ENCODE results near the gene SLC9A9. TPM values are rescaled to one million over a fixed set of nuclear protein-coding genes. Genes with fewer than 3 reads are reported as not detected.

The SLC9A9 gene
- polyA plus RNA-seq, 1 donor (not counting 4 experiments of a cell fraction or from before 2014, with no cell fraction given) = 5.2 TPM

DNA sequence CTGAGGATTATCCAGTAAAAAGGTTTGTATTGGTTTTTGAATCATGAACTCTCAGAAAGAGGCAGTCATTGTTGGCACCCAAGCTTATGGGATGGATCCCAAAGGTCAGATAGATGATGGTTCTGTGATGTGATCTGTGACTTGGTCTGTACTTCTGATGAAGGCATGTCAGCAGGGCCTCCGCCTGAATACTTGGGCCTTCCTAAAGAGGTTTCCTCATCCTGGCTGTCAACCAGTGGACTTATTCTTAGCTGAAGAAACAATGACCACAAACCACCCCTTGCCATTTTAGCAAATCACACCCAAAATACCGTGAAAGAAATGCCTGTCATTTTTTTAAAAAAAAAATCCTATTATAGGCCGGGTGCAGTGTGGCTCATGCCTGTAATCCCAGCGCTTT lies 48.2 kb upstream of the SLC9A9 start:
- peaks cover 13% of the 10 kb centered on the region for H3K4me1 ChIP-seq (ENCODE audit: control insufficient read depth, extremely low read depth, insufficient read depth, low read length)
- H3K27me3 ChIP-seq (ENCODE audit: control insufficient read depth, extremely low read depth, insufficient read depth, low read length) = no peaks in the 10 kb centered on the region
- H3K9ac ChIP-seq (ENCODE audit: control insufficient read depth, extremely low read depth, insufficient read depth, low read length) = no peak overlapping the region
- no peak overlapping the region for H3K27ac ChIP-seq (ENCODE audit: control insufficient read depth, insufficient read depth, low read length)
- no peak overlapping the region for H3K4me2 ChIP-seq (ENCODE audit: control insufficient read depth, extremely low read depth, insufficient read depth, low read depth, low read length)
- dilution Hi-C loops (cut with MboI; ENCODE audit: extremely low pct_ligation_motif_present, low sequenced_read_pairs) = no loop called here
- no peak for DNase-seq (ENCODE audit: low read depth, low spot score)
- H3K9me1 ChIP-seq (ENCODE audit: control insufficient read depth, extremely low read depth, insufficient read depth, low read length) = no peaks in the 10 kb centered on the region
- H3K36me3 ChIP-seq (ENCODE audit: control insufficient read depth in 2 of 2, extremely low read depth in 1 of 2, insufficient read depth in 2 of 2, low read length in 2 of 2) = no peaks in the 10 kb centered on the region
- FAIRE-seq = no peak
- no peaks in the 10 kb centered on the region for H4K20me1 ChIP-seq (ENCODE audit: control insufficient read depth, extremely low read depth, insufficient read depth, low read length)
- H3K79me2 ChIP-seq (ENCODE audit: control insufficient read depth, insufficient read depth, low read length) = no peaks in the 10 kb centered on the region
- no peak overlapping the region for H2AFZ ChIP-seq (ENCODE audit: control insufficient read depth, low read length)
- H3K4me3 ChIP-seq (ENCODE audit: control insufficient read depth in 2 of 3, extremely low read depth in 1 of 3, insufficient read depth in 2 of 3, low read depth in 1 of 3, low read length in 3 of 3) = no peak overlapping the region
- TF ChIP-seq EZH2 (IDR thresholded peaks at IDR 0.05; ENCODE audit: low read length) = no peak
- TF ChIP-seq, protein P1, sequence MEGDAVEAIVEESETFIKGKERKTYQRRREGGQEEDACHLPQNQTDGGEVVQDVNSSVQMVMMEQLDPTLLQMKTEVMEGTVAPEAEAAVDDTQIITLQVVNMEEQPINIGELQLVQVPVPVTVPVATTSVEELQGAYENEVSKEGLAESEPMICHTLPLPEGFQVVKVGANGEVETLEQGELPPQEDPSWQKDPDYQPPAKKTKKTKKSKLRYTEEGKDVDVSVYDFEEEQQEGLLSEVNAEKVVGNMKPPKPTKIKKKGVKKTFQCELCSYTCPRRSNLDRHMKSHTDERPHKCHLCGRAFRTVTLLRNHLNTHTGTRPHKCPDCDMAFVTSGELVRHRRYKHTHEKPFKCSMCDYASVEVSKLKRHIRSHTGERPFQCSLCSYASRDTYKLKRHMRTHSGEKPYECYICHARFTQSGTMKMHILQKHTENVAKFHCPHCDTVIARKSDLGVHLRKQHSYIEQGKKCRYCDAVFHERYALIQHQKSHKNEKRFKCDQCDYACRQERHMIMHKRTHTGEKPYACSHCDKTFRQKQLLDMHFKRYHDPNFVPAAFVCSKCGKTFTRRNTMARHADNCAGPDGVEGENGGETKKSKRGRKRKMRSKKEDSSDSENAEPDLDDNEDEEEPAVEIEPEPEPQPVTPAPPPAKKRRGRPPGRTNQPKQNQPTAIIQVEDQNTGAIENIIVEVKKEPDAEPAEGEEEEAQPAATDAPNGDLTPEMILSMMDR (optimal IDR thresholded peaks at IDR 0.05 in 1 of 3, IDR thresholded peaks at IDR 0.05 in 1 of 3, conservative IDR thresholded peaks at IDR 0.05 in 1 of 3; ENCODE audit: extremely low read depth in 1 of 3, insufficient read depth in 2 of 3, low read length in 3 of 3) = no peak
- no peaks in the 10 kb centered on the region for H3K9me3 ChIP-seq (ENCODE audit: control insufficient read depth, low read depth, low read length)

DNA sequence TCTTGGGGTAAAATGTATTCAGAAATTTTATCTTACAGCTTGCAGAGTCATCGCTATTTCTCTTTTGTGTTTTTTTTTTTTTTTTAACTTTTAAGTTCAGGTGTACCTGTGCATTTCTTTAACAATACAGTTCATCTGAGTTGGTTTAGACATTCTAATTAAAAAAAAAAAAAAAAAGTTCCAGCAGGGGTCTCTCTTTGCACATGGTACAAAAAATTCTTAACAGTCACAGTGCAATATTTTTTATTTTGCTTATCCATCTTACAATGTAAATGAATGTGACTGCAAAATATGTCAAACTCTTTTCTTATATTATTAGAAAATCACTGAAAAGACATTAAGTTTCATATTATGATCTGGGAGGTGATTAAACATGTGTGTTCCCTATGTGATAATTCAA lies 47.5 kb upstream of the SLC9A9 start:
- dilution Hi-C loops (cut with MboI; ENCODE audit: extremely low pct_ligation_motif_present, low sequenced_read_pairs) = no loop called here
- TF ChIP-seq, protein P1 (optimal IDR thresholded peaks at IDR 0.05 in 1 of 3, IDR thresholded peaks at IDR 0.05 in 1 of 3, conservative IDR thresholded peaks at IDR 0.05 in 1 of 3; ENCODE audit: extremely low read depth in 1 of 3, insufficient read depth in 2 of 3, low read length in 3 of 3) = no peak
- TF ChIP-seq EZH2 (IDR thresholded peaks at IDR 0.05; ENCODE audit: low read length) = no peak
- no peaks in the 10 kb centered on the region for H3K9me1 ChIP-seq (ENCODE audit: control insufficient read depth, extremely low read depth, insufficient read depth, low read length)

More for the DNA sequence above, 47.5 kb upstream of the SLC9A9 start:
- Histone ChIP-seq H3K4me2 (ENCODE audit: control insufficient read depth, extremely low read depth, insufficient read depth, low read depth, low read length) (no peak overlapping the region), H3K4me3 (ENCODE audit: control insufficient read depth in 2 of 3, extremely low read depth in 1 of 3, insufficient read depth in 2 of 3, low read depth in 1 of 3, low read length in 3 of 3) (no peak overlapping the region), H3K4me1 (ENCODE audit: control insufficient read depth, extremely low read depth, insufficient read depth, low read length) (peaks cover 8% of the 10 kb centered on the region), H3K27me3 (ENCODE audit: control insufficient read depth, extremely low read depth, insufficient read depth, low read length) (no peaks in the 10 kb centered on the region), H3K9me3 (ENCODE audit: control insufficient read depth, low read depth, low read length) (no peaks in the 10 kb centered on the region), H3K9ac (ENCODE audit: control insufficient read depth, extremely low read depth, insufficient read depth, low read length) (no peak overlapping the region), H3K79me2 (ENCODE audit: control insufficient read depth, insufficient read depth, low read length) (no peaks in the 10 kb centered on the region), H2AFZ (ENCODE audit: control insufficient read depth, low read length) (no peak overlapping the region), H4K20me1 (ENCODE audit: control insufficient read depth, extremely low read depth, insufficient read depth, low read length) (no peaks in the 10 kb centered on the region), H3K36me3 (ENCODE audit: control insufficient read depth in 2 of 2, extremely low read depth in 1 of 2, insufficient read depth in 2 of 2, low read length in 2 of 2) (no peaks in the 10 kb centered on the region), H3K27ac (ENCODE audit: control insufficient read depth, insufficient read depth, low read length) (no peak overlapping the region)
- DNase-seq (ENCODE audit: low read depth, low spot score) (no peak), FAIRE-seq (no peak)

Data from keratinocyte (primary cell).